HCT116 (cell line): ENCODE data around the gene IGSF21.

Experiments
- EZH2 ChIP-seq: fragments of 200-600 bp; sonication (generic); IDR thresholded peaks from 2 replicates; pipeline ENCODE4 v1.6.1; 2017; ENCODE audit warnings: antibody characterized with exemption, mixed run types
- EZH2phosphoT487 ChIP-seq: fragments of 200-600 bp; IDR thresholded peaks from 2 replicates; pipeline ENCODE4 v1.6.1; 2018; ENCODE audit warnings: antibody characterized with exemption, borderline replicate concordance
- JUND ChIP-seq: IDR thresholded peaks from 2 replicates; pipeline ENCODE4 v1.6.1; 2012
- RAD21 ChIP-seq: IDR thresholded peaks from 2 replicates; pipeline ENCODE4 v1.6.1; 2012; ENCODE audit warnings: low read depth, mild to moderate bottlenecking

DNA sequence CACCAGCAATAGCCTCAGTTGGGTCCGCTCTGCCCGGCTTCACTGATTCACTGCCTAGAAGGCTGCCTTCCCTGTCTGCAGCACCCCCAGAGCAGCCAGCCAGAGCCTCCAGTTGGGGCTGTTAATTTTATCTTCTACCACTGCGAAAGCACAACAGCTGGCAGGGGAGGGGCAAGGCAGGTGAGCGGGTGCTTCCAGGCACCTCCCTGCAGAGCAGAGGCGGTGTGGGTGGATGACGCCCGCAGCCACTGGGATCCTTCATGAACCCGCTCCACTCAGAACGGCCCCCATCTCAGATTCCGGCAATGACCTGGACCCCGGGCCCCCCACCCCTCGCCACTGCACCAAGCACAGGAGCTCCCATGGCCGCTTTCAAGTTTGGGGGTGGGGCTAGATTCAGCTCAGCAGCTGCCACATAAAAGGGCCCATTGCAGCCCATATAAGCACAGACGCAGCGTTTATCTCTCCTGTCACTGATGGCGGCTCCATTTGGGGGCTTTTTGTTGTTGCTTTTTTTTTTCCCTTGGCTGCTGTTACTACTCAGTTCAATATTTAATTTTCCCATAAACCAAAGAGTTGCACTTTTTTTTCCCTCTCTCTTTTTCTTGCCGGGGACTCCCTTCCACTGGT is 245.2 kb downstream of the IGSF21 start:
- TF ChIP-seq EZH2: no peak
- no peak for TF ChIP-seq EZH2phosphoT487
- TF ChIP-seq JUND: no peak
- no peak for TF ChIP-seq RAD21
